Mesendoderm (in vitro differentiated cells): ENCODE results near the gene FADS1.

ENCODE experiments used
- DNase-seq: peaks from one replicate; pipeline ENCODE4 v3.0.0; 2013
- H2AK5ac ChIP-seq: 2 replicates; pipeline ENCODE4 v1.6.1; 2013; ENCODE audit warnings: low read length, inconsistent platforms
- H2BK120ac ChIP-seq: 2 replicates; pipeline ENCODE4 v1.6.1; 2013; ENCODE audit warnings: low read depth, mild to moderate bottlenecking, low read length, moderate library complexity, mixed read lengths
- H2BK15ac ChIP-seq: replicated peaks from 2 replicates; pipeline ENCODE4 v1.6.1; 2013; ENCODE audit warnings: low read depth, mild to moderate bottlenecking, moderate library complexity
- H2BK5ac ChIP-seq: 2 replicates; pipeline ENCODE4 v1.6.1; 2013; ENCODE audit warnings: low read length, inconsistent platforms
- H3K18ac ChIP-seq: 2 replicates; pipeline ENCODE4 v1.6.1; 2013; ENCODE audit warnings: mild to moderate bottlenecking, low read length, mixed read lengths
- H3K23ac ChIP-seq: one replicate; pipeline ENCODE4 v1.6.1; 2013; ENCODE audit warnings: low read length
- H3K27ac ChIP-seq: 2 replicates; pipeline ENCODE4 v1.5.1; 2013; ENCODE audit warnings: low read depth, mild to moderate bottlenecking, inconsistent platforms, low read length, moderate library complexity
- H3K27me3 ChIP-seq: 2 replicates; pipeline ENCODE4 v1.6.1; 2013; ENCODE audit warnings: low read length, control low read depth, mild to moderate bottlenecking, inconsistent platforms; ENCODE audit not compliant: insufficient read depth, poor library complexity
- H3K36me3 ChIP-seq: 2 replicates; pipeline ENCODE4 v1.6.1; 2013; ENCODE audit warnings: low read length, inconsistent platforms; ENCODE audit not compliant: control insufficient read depth, insufficient read depth
- H3K4ac ChIP-seq: one replicate; pipeline ENCODE4 v1.6.1; 2013; ENCODE audit warnings: low read depth, mild to moderate bottlenecking, low read length, moderate library complexity
- H3K4me1 ChIP-seq: 2 replicates; pipeline ENCODE4 v1.6.1; 2013; ENCODE audit warnings: low read depth, low read length, inconsistent platforms; ENCODE audit not compliant: control insufficient read depth
- H3K4me2 ChIP-seq: 2 replicates; pipeline ENCODE4 v1.6.1; 2013; ENCODE audit warnings: low read length
- H3K4me3 ChIP-seq: 2 replicates; pipeline ENCODE4 v1.5.1; 2013; ENCODE audit warnings: mild to moderate bottlenecking, low read length
- H3K56ac ChIP-seq: one replicate; pipeline ENCODE4 v1.6.1; 2013; ENCODE audit warnings: low read length
- H3K79me1 ChIP-seq: 2 replicates; pipeline ENCODE4 v1.6.1; 2013; ENCODE audit warnings: low read length, inconsistent platforms
- H3K79me2 ChIP-seq: 2 replicates; pipeline ENCODE4 v1.6.1; 2013; ENCODE audit warnings: mild to moderate bottlenecking, low read length; ENCODE audit not compliant: control insufficient read depth, insufficient read depth
- H3K9ac ChIP-seq: 2 replicates; pipeline ENCODE4 v1.6.1; 2013; ENCODE audit warnings: low read length, inconsistent platforms
- H4K5ac ChIP-seq: one replicate; pipeline ENCODE4 v1.6.1; 2013; ENCODE audit warnings: low read length
- H4K8ac ChIP-seq: one replicate; pipeline ENCODE4 v1.6.1; 2013; ENCODE audit warnings: low read depth, mild to moderate bottlenecking, control low read depth, low read length, moderate library complexity
- WGBS: extraction: QIAGEN DNeasy Blood & Tissue Kit; methylation state at CpG from one replicate; pipeline ENCODE4 v1.1.7; 2013; ENCODE audit warnings: low lambda C conversion rate, missing lambda C conversion rate; ENCODE audit not compliant: insufficient coverage; ENCODE audit errors: extremely low coverage; 5-methylcytosine and 5-hydroxymethylcytosine counted together

Gene FADS1

GRCh38 chr11:61847914-61848581 is 31.2 kb upstream of the FADS1 start:
- Histone ChIP-seq H3K56ac (no peak overlapping the region), H3K18ac (no peak overlapping the region), H2BK15ac (no peak overlapping the region), H2BK120ac (no peak overlapping the region), H2AK5ac (no peak overlapping the region), H2BK5ac (no peak overlapping the region), H3K36me3 (peaks cover 29% of the 10 kb centered on the region), H3K9ac (no peak overlapping the region), H4K8ac (no peak overlapping the region), H3K4ac (no peak overlapping the region), H3K27me3 (no peaks in the 10 kb centered on the region), H3K23ac (no peak overlapping the region), H3K79me2 (no peaks in the 10 kb centered on the region), H3K4me2 (no peak overlapping the region), H3K4me1 (no peaks in the 10 kb centered on the region), H3K27ac (no peak overlapping the region), H4K5ac (no peak overlapping the region), H3K4me3 (no peak overlapping the region), H3K79me1 (peaks cover 8% of the 10 kb centered on the region)
- DNase-seq: no peak
- no CpG with 5 or more reads among the region's 18 CpGs for WGBS

GRCh38 chr11:61846362-61847020 is 29.7 kb upstream of the FADS1 start:
- H3K4ac ChIP-seq: no peak overlapping the region
- no peak overlapping the region for H2BK120ac ChIP-seq
- no peak for DNase-seq
- WGBS: no CpG with 5 or more reads among the region's 10 CpGs
- no peak overlapping the region for H3K23ac ChIP-seq
- no peak overlapping the region for H3K4me3 ChIP-seq
- H2AK5ac ChIP-seq: no peak overlapping the region
- no peak overlapping the region for H2BK15ac ChIP-seq
- H3K4me1 ChIP-seq: no peaks in the 10 kb centered on the region
- H3K36me3 ChIP-seq: peaks cover 37% of the 10 kb centered on the region
- H3K79me2 ChIP-seq: no peaks in the 10 kb centered on the region
- no peak overlapping the region for H3K4me2 ChIP-seq
- no peak overlapping the region for H3K56ac ChIP-seq
- H2BK5ac ChIP-seq: no peak overlapping the region
- H3K27me3 ChIP-seq: no peaks in the 10 kb centered on the region
- H3K18ac ChIP-seq: no peak overlapping the region
- H4K5ac ChIP-seq: no peak overlapping the region
- H3K9ac ChIP-seq: no peak overlapping the region
- no peak overlapping the region for H3K27ac ChIP-seq
- H3K79me1 ChIP-seq: peaks cover 10% of the 10 kb centered on the region
- no peak overlapping the region for H4K8ac ChIP-seq

- H3K18ac ChIP-seq: no peak overlapping the region
- H3K27ac ChIP-seq: no peak overlapping the region
- peak overlapping the region; percentile 15 for H3K56ac ChIP-seq
- no peak overlapping the region for H3K9ac ChIP-seq
- H3K79me1 ChIP-seq: peaks cover 13% of the 10 kb centered on the region
- H2BK5ac ChIP-seq: no peak overlapping the region
- H3K4ac ChIP-seq: no peak overlapping the region
- DNase-seq: no peak
- H3K4me2 ChIP-seq: no peak overlapping the region
- WGBS: no CpG with 5 or more reads among the region's 16 CpGs
- no peaks in the 10 kb centered on the region for H3K27me3 ChIP-seq
- no peak overlapping the region for H2BK15ac ChIP-seq
- no peak overlapping the region for H4K5ac ChIP-seq
- no peak overlapping the region for H4K8ac ChIP-seq
- no peak overlapping the region for H3K4me3 ChIP-seq
- H2AK5ac ChIP-seq: no peak overlapping the region
- H3K79me2 ChIP-seq: no peaks in the 10 kb centered on the region
- H2BK120ac ChIP-seq: no peak overlapping the region
- peaks cover 38% of the 10 kb centered on the region for H3K36me3 ChIP-seq
- no peaks in the 10 kb centered on the region for H3K4me1 ChIP-seq
- H3K23ac ChIP-seq: no peak overlapping the region
These were observed 28.2 kb upstream of the FADS1 start for GRCh38 chr11:61844909-61845565.

- H2BK120ac ChIP-seq: no peak overlapping the region
- no peaks in the 10 kb centered on the region for H3K27me3 ChIP-seq
- DNase-seq: no peak
- H3K4ac ChIP-seq: no peak overlapping the region
- no peak overlapping the region for H2BK15ac ChIP-seq
- no peak overlapping the region for H3K9ac ChIP-seq
- no peak overlapping the region for H2AK5ac ChIP-seq
- no peaks in the 10 kb centered on the region for H3K4me1 ChIP-seq
- H3K18ac ChIP-seq: no peak overlapping the region
- H3K36me3 ChIP-seq: peaks cover 33% of the 10 kb centered on the region
- H4K5ac ChIP-seq: no peak overlapping the region
- no CpG with 5 or more reads among the region's 7 CpGs for WGBS
- no peak overlapping the region for H3K23ac ChIP-seq
- H3K27ac ChIP-seq: no peak overlapping the region
- H3K4me3 ChIP-seq: no peak overlapping the region
- peaks cover 3% of the 10 kb centered on the region for H3K79me2 ChIP-seq
- H2BK5ac ChIP-seq: no peak overlapping the region
- no peak overlapping the region for H3K56ac ChIP-seq
- H3K79me1 ChIP-seq: peaks cover 18% of the 10 kb centered on the region
- no peak overlapping the region for H4K8ac ChIP-seq
- no peak overlapping the region for H3K4me2 ChIP-seq
These were observed 25.7 kb upstream of the FADS1 start for GRCh38 chr11:61842528-61842820.

GRCh38 chr11:61841636-61842527 is 25.1 kb upstream of the FADS1 start:
- Histone ChIP-seq H2BK5ac (no peak overlapping the region), H4K8ac (no peak overlapping the region), H4K5ac (no peak overlapping the region), H3K36me3 (peaks cover 31% of the 10 kb centered on the region), H3K4me3 (no peak overlapping the region), H3K4me2 (no peak overlapping the region), H3K9ac (no peak overlapping the region), H2AK5ac (no peak overlapping the region), H2BK120ac (no peak overlapping the region), H2BK15ac (no peak overlapping the region), H3K56ac (no peak overlapping the region), H3K4ac (no peak overlapping the region), H3K27ac (no peak overlapping the region), H3K79me1 (peaks cover 20% of the 10 kb centered on the region), H3K4me1 (no peaks in the 10 kb centered on the region), H3K23ac (no peak overlapping the region), H3K79me2 (peaks cover 6% of the 10 kb centered on the region), H3K18ac (no peak overlapping the region), H3K27me3 (no peaks in the 10 kb centered on the region)
- no peak for DNase-seq
- no CpG with 5 or more reads among the region's 12 CpGs for WGBS
